GM10248 (cell line): Measurements from ENCODE around the gene RAPGEF2.

ENCODE experiments used
- CTCF ChIA-PET: fragments of 300-600 bp; sonication (Branson Sonifier 250); formaldehyde crosslinking; extraction: SDS; loops from one replicate; lab custom pipeline; 2021; ENCODE audit warnings: antibody characterized with exemption; lab: Yijun Ruan, JAX
- POLR2A ChIA-PET: fragments of 350-650 bp; sonication (Branson Sonifier 250); formaldehyde crosslinking; extraction: SDS; loops from one replicate; lab custom pipeline; 2020; ENCODE audit warnings: antibody characterized with exemption; lab: Yijun Ruan, JAX
- DNase-seq: peaks from one replicate; pipeline ENCODE4 v3.0.0; 2012; ENCODE audit errors: extremely low spot score
- CTCF ChIP-seq: IDR thresholded peaks from 2 replicates; pipeline ENCODE4 v1.5.1; 2012; ENCODE audit warnings: mild to moderate bottlenecking, low read depth; ENCODE audit errors: extremely low read depth, missing control alignments, control extremely low read depth

The RAPGEF2 gene

GRCh38 chr4:159220353-159220752 lies 117.5 kb downstream of the RAPGEF2 start:
- POLR2A ChIA-PET: no interaction called here
- CTCF ChIA-PET: interaction anchor here (1.4 to 2.2 kb wide), 3 partner anchors 9 to 19 kb away, joined by 3 to 5 read pairs (median 4); no protein-coding TSS in a partner anchor
- DNase-seq: no peak
- no peak for TF ChIP-seq CTCF

- POLR2A ChIA-PET: no interaction called here
- CTCF ChIA-PET: interaction anchor here (2.2 kb wide), 1 partner anchor 20 kb away, joined by 5 read pairs; no protein-coding TSS in a partner anchor
- DNase-seq: no peak
- no peak for TF ChIP-seq CTCF
Observed at GRCh38 chr4:159221280-159221679, 118.4 kb downstream of the RAPGEF2 start.

DNA sequence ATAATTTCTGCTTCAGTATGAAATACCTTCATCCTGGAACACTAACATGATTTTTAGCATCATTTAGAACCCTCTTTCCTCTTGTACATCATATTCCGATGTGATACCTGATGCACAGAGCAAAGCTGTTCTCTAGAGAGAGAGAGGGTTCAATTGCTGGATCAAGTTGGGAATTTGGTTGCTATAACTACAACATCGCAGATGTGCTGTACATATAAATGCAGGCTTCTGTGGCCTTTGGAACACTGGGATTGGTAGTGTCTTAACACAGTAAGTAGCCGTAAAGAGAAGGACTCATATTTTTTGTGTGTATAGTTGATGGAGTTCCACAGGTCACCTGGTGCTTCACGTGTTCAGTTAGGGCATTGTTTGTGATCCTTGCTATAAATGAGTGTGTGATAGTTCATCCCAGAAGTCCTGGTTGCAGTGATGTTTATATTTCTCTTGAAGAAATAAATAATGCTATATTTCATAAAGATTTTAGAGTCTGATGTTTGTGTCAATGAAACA lies 119.2 kb downstream of the RAPGEF2 start:
- ChIA-PET CTCF (no interaction called here), POLR2A (no interaction called here)
- DNase-seq: no peak
- no peak for TF ChIP-seq CTCF

GRCh38 chr4:159224408-159224807 lies 121.5 kb downstream of the RAPGEF2 start:
- no peak for TF ChIP-seq CTCF
- CTCF ChIA-PET: no interaction called here
- POLR2A ChIA-PET: no interaction called here
- no peak for DNase-seq

GRCh38 chr4:159227378-159227777 lies 124.5 kb downstream of the RAPGEF2 start:
- ChIA-PET CTCF (interaction anchor here (1.0 to 2.9 kb wide), 6 partner anchors 9 to 59 kb away, joined by 3 to 8 read pairs (median 4); no protein-coding TSS in a partner anchor), POLR2A (no interaction called here)
- no peak for TF ChIP-seq CTCF
- DNase-seq: no peak

GRCh38 chr4:159227984-159228383 lies 125.1 kb downstream of the RAPGEF2 start:
- no peak for TF ChIP-seq CTCF
- DNase-seq: no peak
- ChIA-PET POLR2A (no interaction called here), CTCF (interaction anchor here (0.8 to 2.9 kb wide), 5 partner anchors 11 to 59 kb away, joined by 3 to 8 read pairs (median 4); no protein-coding TSS in a partner anchor)
